Cardiac fibroblast (primary cell): ENCODE measurements around the gene RAVER2.

Experiments
- DNase-seq, 2 donors: peaks; one replicate each; pipeline versions ENCODE4 v3.0.0 to v3.0.0-alpha.2; 2010; ENCODE audit warnings: low read depth in 2 of 2
- H3K4me3 ChIP-seq, 2 donors: replicated peaks in 1 of 2; 1 replicate in 1 of 2; 2 replicates in 1 of 2; pipeline ENCODE4 v1.5.1; 2011; ENCODE audit warnings: low read depth in 2 of 2, low read length in 2 of 2, mild to moderate bottlenecking in 2 of 2, moderate library complexity in 1 of 2
- TF ChIP-seq, protein P1 (sequence below): IDR thresholded peaks from one replicate; pipeline ENCODE4 v1.5.1; 2011; ENCODE audit warnings: low read depth, mild to moderate bottlenecking, low read length, inconsistent platforms

Gene RAVER2

DNA sequence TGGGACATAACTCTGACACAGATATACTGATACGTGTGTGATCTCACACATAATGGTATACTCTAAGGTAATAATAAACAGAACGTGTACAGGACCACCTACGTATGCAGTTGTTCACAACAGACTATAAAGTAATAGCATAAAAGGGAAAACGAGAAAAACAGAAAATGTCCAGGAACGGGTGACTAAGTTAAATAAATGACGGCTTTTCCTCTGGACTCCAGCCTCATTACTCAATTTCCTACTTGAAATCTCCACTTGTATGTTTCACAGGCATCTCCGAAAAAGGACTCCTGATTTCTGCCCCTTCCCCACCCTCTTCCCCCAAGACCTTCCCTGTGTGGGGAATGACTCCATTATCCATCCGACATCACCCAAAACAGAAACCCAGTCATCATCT is 126.4 kb downstream of the RAVER2 start:
- no peak overlapping the region for H3K4me3 ChIP-seq
- DNase-seq: no peak
- TF ChIP-seq, protein P1, sequence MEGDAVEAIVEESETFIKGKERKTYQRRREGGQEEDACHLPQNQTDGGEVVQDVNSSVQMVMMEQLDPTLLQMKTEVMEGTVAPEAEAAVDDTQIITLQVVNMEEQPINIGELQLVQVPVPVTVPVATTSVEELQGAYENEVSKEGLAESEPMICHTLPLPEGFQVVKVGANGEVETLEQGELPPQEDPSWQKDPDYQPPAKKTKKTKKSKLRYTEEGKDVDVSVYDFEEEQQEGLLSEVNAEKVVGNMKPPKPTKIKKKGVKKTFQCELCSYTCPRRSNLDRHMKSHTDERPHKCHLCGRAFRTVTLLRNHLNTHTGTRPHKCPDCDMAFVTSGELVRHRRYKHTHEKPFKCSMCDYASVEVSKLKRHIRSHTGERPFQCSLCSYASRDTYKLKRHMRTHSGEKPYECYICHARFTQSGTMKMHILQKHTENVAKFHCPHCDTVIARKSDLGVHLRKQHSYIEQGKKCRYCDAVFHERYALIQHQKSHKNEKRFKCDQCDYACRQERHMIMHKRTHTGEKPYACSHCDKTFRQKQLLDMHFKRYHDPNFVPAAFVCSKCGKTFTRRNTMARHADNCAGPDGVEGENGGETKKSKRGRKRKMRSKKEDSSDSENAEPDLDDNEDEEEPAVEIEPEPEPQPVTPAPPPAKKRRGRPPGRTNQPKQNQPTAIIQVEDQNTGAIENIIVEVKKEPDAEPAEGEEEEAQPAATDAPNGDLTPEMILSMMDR: no peak

DNA sequence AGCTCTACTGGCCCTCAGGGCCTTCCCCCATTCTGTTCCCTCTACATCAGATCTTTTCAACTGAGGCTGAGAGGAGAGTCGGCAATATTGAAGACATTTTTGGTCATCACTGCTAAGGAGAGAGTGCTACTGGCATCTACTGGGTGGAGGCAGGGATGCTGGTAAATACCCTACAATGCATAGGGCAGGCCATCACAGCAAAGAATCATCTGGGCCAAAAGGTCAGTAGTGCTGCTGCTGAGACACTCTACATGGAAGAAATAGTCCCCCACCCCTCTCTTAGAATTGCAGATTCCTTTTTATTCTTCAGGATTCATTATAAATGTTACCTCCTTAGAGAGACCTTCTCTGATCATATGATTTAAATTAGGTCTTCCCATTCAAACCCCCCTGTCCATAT is 127.2 kb downstream of the RAVER2 start:
- no peak for DNase-seq
- TF ChIP-seq, protein P1: no peak
- no peak overlapping the region for H3K4me3 ChIP-seq

DNA sequence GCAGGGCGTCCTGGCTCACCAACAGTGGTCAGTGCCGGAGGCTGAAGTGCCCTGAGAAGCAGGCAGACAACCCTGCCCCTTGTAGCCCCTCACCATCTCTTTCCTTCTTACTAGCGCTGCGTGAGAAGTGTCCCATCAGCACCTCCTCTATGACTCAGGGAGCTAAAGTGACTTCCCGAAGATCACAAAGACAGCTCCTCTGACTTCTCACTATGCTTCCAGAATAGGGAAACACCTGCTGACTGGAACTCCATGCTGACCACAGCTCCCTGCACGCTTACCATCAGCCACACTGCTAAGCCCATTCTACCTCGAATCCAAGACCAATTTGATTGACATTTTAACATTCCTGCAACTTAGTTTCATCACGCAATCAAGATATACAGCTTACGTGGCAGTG is 128.7 kb downstream of the RAVER2 start:
- no peak overlapping the region for H3K4me3 ChIP-seq
- TF ChIP-seq, protein P1: no peak
- no peak for DNase-seq

DNA sequence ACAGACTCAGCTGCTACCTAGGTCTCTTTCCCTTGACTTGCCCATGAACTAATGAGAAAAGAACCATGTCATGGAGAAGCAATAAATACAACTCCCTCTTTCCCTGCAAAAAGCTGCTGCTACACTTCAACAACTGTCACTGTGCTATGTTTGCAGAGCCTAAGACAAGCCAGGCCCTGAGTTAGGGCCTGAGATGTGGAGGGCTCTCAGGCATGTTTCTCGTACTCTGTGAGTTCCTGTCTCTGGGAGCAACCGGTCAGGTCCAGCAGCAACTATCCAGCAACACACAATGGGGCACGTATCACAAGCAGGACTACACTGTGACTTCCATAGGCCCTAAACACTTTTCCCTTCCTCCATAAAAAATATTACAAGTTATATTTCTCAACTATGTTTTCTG is 129.8 kb downstream of the RAVER2 start:
- H3K4me3 ChIP-seq: no peak overlapping the region
- no peak for DNase-seq
- TF ChIP-seq, protein P1: no peak

DNA sequence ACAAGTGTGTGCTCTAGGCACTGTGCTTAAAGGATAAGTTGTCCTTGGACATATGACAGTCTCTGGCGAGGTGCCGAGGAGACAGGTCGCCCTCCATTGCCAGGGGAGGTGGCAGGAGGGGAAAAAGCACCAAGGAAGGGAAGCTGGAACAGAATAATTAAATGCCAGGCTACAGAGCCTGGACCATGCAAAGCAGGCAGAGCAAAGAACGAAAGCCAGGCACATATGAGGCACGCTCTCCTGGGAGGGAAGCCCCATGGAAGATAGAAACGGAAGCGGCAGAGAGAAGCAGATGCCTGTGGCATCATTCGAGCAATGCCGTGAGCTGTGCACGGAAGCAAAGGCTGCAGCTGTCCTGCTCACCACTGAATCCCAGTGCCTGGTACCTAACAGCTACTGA is 130.2 kb downstream of the RAVER2 start:
- TF ChIP-seq, protein P1: no peak
- no peak for DNase-seq
- H3K4me3 ChIP-seq: no peak overlapping the region

DNA sequence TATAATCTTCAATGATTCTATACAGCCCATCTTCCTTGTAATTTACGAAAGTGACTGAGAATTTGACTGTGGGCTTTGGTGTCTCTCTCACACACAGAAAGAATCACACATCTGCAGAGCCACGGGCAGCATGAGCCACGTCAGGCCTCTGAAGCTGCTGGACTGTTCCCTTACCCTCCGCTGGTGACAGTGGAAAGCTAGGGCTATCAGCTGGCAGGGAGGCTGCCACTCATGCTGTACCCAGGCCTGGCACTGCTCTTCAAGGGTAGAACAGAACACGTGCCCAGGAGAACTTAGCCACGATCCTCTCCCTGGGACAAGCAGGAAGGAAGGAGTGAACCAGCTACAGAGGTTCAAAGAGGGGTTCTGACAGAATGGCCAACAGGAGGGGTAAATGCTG is 130.7 kb downstream of the RAVER2 start:
- no peak overlapping the region for H3K4me3 ChIP-seq
- TF ChIP-seq, protein P1: no peak
- no peak for DNase-seq

DNA sequence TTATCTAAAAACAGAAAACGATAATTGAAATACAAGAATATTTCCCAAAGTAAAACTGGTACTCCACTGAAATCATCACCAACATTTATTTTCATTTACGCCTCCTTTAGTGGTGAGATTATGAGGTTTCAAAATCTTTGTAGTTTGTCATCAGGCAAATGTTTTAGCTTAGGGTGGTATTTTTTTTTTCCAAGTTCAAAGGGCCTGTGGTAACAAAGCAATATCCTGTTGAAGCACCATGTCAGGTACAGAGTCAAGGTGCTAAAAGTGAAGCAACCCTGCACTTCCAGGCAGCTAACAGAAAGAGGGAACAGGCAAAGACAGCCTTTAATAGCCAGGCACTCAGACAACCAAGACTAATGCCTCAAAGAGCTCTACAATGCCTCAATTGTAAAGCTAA is 132.3 kb downstream of the RAVER2 start:
- TF ChIP-seq, protein P1: no peak
- H3K4me3 ChIP-seq: no peak overlapping the region
- DNase-seq: no peak
